HUES64 (cell line): Measurements from ENCODE around the gene HAUS8.

ENCODE experiments used
- H3K27ac ChIP-seq: 2 replicates; pipeline ENCODE4 v1.7.0; 2013; ENCODE audit warnings: low read depth, low read length, inconsistent platforms
- H3K27me3 ChIP-seq: 2 replicates; pipeline ENCODE4 v1.6.1; 2013; ENCODE audit warnings: mild to moderate bottlenecking, low read length; ENCODE audit not compliant: insufficient read depth
- H3K36me3 ChIP-seq: 2 replicates; pipeline ENCODE4 v1.6.1; 2013; ENCODE audit warnings: mild to moderate bottlenecking, low read length; ENCODE audit not compliant: insufficient read depth
- H3K4me1 ChIP-seq: 2 replicates; pipeline ENCODE4 v1.6.1; 2013; ENCODE audit warnings: mild to moderate bottlenecking, low read length, moderate library complexity; ENCODE audit not compliant: insufficient read depth
- H3K4me3 ChIP-seq: 2 replicates; pipeline ENCODE4 v1.5.1; 2013; ENCODE audit warnings: mild to moderate bottlenecking, low read length, moderate library complexity
- H3K9ac ChIP-seq: 2 replicates; pipeline ENCODE4 v1.6.1; 2013; ENCODE audit warnings: mild to moderate bottlenecking, low read depth, low read length
- H3K9me3 ChIP-seq: 2 replicates; pipeline ENCODE4 v1.6.1; 2013; ENCODE audit warnings: low read depth, low read length; ENCODE audit not compliant: insufficient read depth
- WGBS: fragments of 150-250, 120-280 bp; methylation state at CpG from one replicate; pipeline ENCODE4 v1.1.7; 2013; ENCODE audit warnings: missing lambda C conversion rate; 5-methylcytosine and 5-hydroxymethylcytosine counted together

Gene HAUS8

GRCh38 chr19:17054746-17055145 is 20.5 kb downstream of the HAUS8 start:
- Histone ChIP-seq H3K4me3 (no peak overlapping the region), H3K4me1 (no peaks in the 10 kb centered on the region), H3K27ac (no peak overlapping the region), H3K27me3 (no peaks in the 10 kb centered on the region), H3K9ac (no peak overlapping the region), H3K9me3 (peaks cover 24% of the 10 kb centered on the region), H3K36me3 (peaks cover 86% of the 10 kb centered on the region)
- WGBS = 93% methylated on average over 3 of the region's 5 CpGs

- no peaks in the 10 kb centered on the region for H3K4me1 ChIP-seq
- 67% methylated on average over 8 of the region's 8 CpGs for WGBS
- H3K36me3 ChIP-seq = peaks cover 83% of the 10 kb centered on the region
- no peaks in the 10 kb centered on the region for H3K27me3 ChIP-seq
- no peak overlapping the region for H3K9ac ChIP-seq
- H3K4me3 ChIP-seq = no peak overlapping the region
- H3K9me3 ChIP-seq = peaks cover 1% of the 10 kb centered on the region; the same call in 1 of the 2 replicates
- no peak overlapping the region for H3K27ac ChIP-seq
These were observed 22.8 kb downstream of the HAUS8 start for GRCh38 chr19:17052439-17052838.

GRCh38 chr19:17049711-17050280 is 25.5 kb downstream of the HAUS8 start:
- 94% methylated on average over 18 of the region's 18 CpGs for WGBS
- Histone ChIP-seq H3K9me3 (no peaks in the 10 kb centered on the region), H3K36me3 (peaks cover 63% of the 10 kb centered on the region), H3K9ac (no peak overlapping the region), H3K27me3 (no peaks in the 10 kb centered on the region), H3K27ac (no peak overlapping the region), H3K4me1 (no peaks in the 10 kb centered on the region), H3K4me3 (no peak overlapping the region)

GRCh38 chr19:17048885-17049453 is 26.3 kb downstream of the HAUS8 start:
- no peak overlapping the region for H3K27ac ChIP-seq
- 96% methylated on average over 16 of the region's 16 CpGs for WGBS

GRCh38 chr19:17045907-17046502 is 29.2 kb downstream of the HAUS8 start:
- H3K4me3 ChIP-seq = no peak overlapping the region
- no peak overlapping the region for H3K9ac ChIP-seq
- 88% methylated on average over 5 of the region's 5 CpGs for WGBS
- no peaks in the 10 kb centered on the region for H3K4me1 ChIP-seq
- no peaks in the 10 kb centered on the region for H3K9me3 ChIP-seq
- no peaks in the 10 kb centered on the region for H3K27me3 ChIP-seq
- peaks cover 33% of the 10 kb centered on the region for H3K36me3 ChIP-seq
- H3K27ac ChIP-seq = no peak overlapping the region

More at GRCh38 chr19:17048885-17049453, 26.3 kb downstream of the HAUS8 start:
- Histone ChIP-seq H3K4me1 (no peaks in the 10 kb centered on the region), H3K36me3 (peaks cover 56% of the 10 kb centered on the region), H3K9ac (no peak overlapping the region), H3K9me3 (no peaks in the 10 kb centered on the region), H3K27me3 (no peaks in the 10 kb centered on the region), H3K4me3 (no peak overlapping the region)

- Histone ChIP-seq H3K27me3 (no peaks in the 10 kb centered on the region), H3K36me3 (peaks cover 12% of the 10 kb centered on the region), H3K4me1 (no peaks in the 10 kb centered on the region), H3K9me3 (no peaks in the 10 kb centered on the region), H3K27ac (no peak overlapping the region), H3K9ac (no peak overlapping the region), H3K4me3 (no peak overlapping the region)
- 81% methylated on average over 7 of the region's 7 CpGs for WGBS
These were observed 31.5 kb downstream of the HAUS8 start for GRCh38 chr19:17043744-17044143.

- no peaks in the 10 kb centered on the region for H3K27me3 ChIP-seq
- H3K9ac ChIP-seq = no peak overlapping the region
- H3K9me3 ChIP-seq = no peaks in the 10 kb centered on the region
- H3K4me3 ChIP-seq = no peak overlapping the region
- no peaks in the 10 kb centered on the region for H3K36me3 ChIP-seq
- H3K4me1 ChIP-seq = no peaks in the 10 kb centered on the region
- H3K27ac ChIP-seq = no peak overlapping the region
- 90% methylated on average over 11 of the region's 11 CpGs for WGBS
These were observed 33.3 kb downstream of the HAUS8 start for GRCh38 chr19:17041976-17042375.

GRCh38 chr19:17037966-17038500 is 37.2 kb downstream of the HAUS8 start:
- H3K4me3 ChIP-seq = no peak overlapping the region
- no peaks in the 10 kb centered on the region for H3K9me3 ChIP-seq
- H3K9ac ChIP-seq = no peak overlapping the region
- H3K27ac ChIP-seq = no peak overlapping the region
- WGBS = 87% methylated on average over 15 of the region's 15 CpGs
- H3K27me3 ChIP-seq = no peaks in the 10 kb centered on the region
- no peaks in the 10 kb centered on the region for H3K36me3 ChIP-seq
- no peaks in the 10 kb centered on the region for H3K4me1 ChIP-seq

GRCh38 chr19:17037184-17037583 is 38.1 kb downstream of the HAUS8 start:
- Histone ChIP-seq H3K4me1 (no peaks in the 10 kb centered on the region), H3K9me3 (no peaks in the 10 kb centered on the region), H3K27me3 (no peaks in the 10 kb centered on the region), H3K9ac (no peak overlapping the region), H3K27ac (no peak overlapping the region), H3K36me3 (no peaks in the 10 kb centered on the region), H3K4me3 (no peak overlapping the region)
- 93% methylated on average over 6 of the region's 6 CpGs for WGBS

- WGBS = 88% methylated on average over 4 of the region's 4 CpGs
- Histone ChIP-seq H3K27me3 (no peaks in the 10 kb centered on the region), H3K36me3 (no peaks in the 10 kb centered on the region), H3K27ac (no peak overlapping the region), H3K4me1 (no peaks in the 10 kb centered on the region), H3K9me3 (no peaks in the 10 kb centered on the region), H3K9ac (no peak overlapping the region), H3K4me3 (no peak overlapping the region)
These were observed 38.6 kb downstream of the HAUS8 start for GRCh38 chr19:17036640-17037039.

GRCh38 chr19:17035842-17036424 is 39.3 kb downstream of the HAUS8 start:
- Histone ChIP-seq H3K27me3 (no peaks in the 10 kb centered on the region), H3K9ac (no peak overlapping the region), H3K4me3 (no peak overlapping the region), H3K36me3 (no peaks in the 10 kb centered on the region), H3K27ac (no peak overlapping the region), H3K4me1 (no peaks in the 10 kb centered on the region), H3K9me3 (no peaks in the 10 kb centered on the region)
- 92% methylated on average over 15 of the region's 15 CpGs for WGBS
